ENCODE results near the gene ZNF423. TPM values are rescaled to one million over a fixed set of nuclear protein-coding genes. Genes with fewer than 3 reads are reported as not detected.

Gene ZNF423
- total and polyA plus RNA-seq, 2 experiments from 2014 or later, result 14.9 to 41.8 TPM

DNA sequence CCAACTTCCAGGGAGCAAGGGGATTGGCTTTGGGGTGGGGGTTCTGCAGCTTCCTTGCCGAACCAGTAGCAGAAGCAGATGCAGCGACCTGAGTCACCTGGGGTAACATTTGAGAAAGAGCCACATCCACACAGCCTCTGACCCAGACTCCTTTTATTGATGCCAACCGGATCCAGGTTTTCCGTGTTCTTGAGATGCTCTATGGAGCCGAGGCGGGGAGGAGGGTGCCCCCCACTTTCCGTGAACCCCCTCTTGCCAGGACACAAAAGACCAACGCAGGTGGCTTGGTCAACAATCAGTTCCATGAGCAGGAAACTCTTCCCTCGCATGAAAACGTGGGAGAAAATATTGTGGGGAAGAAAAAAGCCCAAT, 356.5 kb downstream of the ZNF423 start (continued):
- TF ChIP-seq, protein P1, sequence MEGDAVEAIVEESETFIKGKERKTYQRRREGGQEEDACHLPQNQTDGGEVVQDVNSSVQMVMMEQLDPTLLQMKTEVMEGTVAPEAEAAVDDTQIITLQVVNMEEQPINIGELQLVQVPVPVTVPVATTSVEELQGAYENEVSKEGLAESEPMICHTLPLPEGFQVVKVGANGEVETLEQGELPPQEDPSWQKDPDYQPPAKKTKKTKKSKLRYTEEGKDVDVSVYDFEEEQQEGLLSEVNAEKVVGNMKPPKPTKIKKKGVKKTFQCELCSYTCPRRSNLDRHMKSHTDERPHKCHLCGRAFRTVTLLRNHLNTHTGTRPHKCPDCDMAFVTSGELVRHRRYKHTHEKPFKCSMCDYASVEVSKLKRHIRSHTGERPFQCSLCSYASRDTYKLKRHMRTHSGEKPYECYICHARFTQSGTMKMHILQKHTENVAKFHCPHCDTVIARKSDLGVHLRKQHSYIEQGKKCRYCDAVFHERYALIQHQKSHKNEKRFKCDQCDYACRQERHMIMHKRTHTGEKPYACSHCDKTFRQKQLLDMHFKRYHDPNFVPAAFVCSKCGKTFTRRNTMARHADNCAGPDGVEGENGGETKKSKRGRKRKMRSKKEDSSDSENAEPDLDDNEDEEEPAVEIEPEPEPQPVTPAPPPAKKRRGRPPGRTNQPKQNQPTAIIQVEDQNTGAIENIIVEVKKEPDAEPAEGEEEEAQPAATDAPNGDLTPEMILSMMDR (conservative IDR thresholded peaks at IDR 0.05; ENCODE audit: low read depth in 2 of 2), result no peak
- TF ChIP-seq, protein P2, sequence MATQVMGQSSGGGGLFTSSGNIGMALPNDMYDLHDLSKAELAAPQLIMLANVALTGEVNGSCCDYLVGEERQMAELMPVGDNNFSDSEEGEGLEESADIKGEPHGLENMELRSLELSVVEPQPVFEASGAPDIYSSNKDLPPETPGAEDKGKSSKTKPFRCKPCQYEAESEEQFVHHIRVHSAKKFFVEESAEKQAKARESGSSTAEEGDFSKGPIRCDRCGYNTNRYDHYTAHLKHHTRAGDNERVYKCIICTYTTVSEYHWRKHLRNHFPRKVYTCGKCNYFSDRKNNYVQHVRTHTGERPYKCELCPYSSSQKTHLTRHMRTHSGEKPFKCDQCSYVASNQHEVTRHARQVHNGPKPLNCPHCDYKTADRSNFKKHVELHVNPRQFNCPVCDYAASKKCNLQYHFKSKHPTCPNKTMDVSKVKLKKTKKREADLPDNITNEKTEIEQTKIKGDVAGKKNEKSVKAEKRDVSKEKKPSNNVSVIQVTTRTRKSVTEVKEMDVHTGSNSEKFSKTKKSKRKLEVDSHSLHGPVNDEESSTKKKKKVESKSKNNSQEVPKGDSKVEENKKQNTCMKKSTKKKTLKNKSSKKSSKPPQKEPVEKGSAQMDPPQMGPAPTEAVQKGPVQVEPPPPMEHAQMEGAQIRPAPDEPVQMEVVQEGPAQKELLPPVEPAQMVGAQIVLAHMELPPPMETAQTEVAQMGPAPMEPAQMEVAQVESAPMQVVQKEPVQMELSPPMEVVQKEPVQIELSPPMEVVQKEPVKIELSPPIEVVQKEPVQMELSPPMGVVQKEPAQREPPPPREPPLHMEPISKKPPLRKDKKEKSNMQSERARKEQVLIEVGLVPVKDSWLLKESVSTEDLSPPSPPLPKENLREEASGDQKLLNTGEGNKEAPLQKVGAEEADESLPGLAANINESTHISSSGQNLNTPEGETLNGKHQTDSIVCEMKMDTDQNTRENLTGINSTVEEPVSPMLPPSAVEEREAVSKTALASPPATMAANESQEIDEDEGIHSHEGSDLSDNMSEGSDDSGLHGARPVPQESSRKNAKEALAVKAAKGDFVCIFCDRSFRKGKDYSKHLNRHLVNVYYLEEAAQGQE (IDR thresholded peaks at IDR 0.05; ENCODE audit: unreplicated experiment), result no peak
- no peak for TF ChIP-seq STAT1 (IDR thresholded peaks at IDR 0.05; ENCODE audit: unreplicated experiment)
- TF ChIP-seq, protein P3, sequence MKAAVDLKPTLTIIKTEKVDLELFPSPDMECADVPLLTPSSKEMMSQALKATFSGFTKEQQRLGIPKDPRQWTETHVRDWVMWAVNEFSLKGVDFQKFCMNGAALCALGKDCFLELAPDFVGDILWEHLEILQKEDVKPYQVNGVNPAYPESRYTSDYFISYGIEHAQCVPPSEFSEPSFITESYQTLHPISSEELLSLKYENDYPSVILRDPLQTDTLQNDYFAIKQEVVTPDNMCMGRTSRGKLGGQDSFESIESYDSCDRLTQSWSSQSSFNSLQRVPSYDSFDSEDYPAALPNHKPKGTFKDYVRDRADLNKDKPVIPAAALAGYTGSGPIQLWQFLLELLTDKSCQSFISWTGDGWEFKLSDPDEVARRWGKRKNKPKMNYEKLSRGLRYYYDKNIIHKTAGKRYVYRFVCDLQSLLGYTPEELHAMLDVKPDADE (IDR thresholded peaks at IDR 0.05), result no peak
- no peak for TF ChIP-seq EZH2phosphoT487 (IDR thresholded peaks at IDR 0.05; ENCODE audit: unreplicated experiment)
- no peak for TF ChIP-seq POLR2AphosphoS5 (IDR thresholded peaks at IDR 0.05; ENCODE audit: low read depth)
- TF ChIP-seq JUNB (IDR thresholded peaks at IDR 0.05; ENCODE audit: unreplicated experiment), result no peak

DNA sequence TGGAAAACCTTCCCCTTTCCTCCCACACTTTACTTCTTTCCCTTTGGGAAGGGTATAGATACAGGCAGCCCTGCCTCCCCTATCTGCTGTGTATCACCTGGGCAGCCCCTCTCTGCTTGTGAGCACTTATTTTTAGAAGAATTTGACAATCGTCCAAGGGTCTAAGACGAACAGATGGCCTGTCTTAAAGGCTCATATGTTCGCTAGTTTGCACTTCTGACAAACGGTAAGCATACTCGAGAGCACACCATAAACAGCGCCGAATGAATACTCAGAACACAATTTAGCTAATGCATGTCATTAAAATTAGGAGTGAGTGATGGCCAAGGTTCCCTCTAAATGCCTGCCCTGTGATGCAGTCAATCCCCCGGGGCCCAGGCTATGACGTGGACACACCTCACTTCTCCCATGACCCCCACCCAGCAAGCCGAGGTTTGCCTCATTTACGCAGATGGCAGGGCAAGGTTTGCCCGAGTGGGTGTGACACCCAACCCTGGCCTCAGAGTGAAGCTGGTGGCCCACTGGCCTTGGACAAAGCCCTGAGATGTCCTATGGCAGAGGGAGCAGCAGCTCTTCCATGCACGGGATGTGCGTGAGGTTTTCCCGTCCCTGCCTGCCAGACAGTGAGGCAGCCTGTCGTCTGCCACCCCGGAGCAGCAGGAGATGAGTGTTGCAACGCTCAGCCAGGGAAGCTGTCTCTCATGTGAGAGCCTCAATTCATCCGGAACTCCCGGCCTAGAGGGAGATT, 357.1 kb downstream of the ZNF423 start:
- no peak for DNase-seq (ENCODE audit: low spot score)
- H3K36me3 ChIP-seq (ENCODE audit: insufficient read depth), result no peaks in the 10 kb centered on the region

More for the DNA sequence above, 357.1 kb downstream of the ZNF423 start:
- Mint-ChIP-seq H3K4me3 (no peak overlapping the region), H3K9me3 (no peaks in the 10 kb centered on the region), H3K4me1 (peaks cover 8% of the 10 kb centered on the region; the same call in 2 of the 3 replicates), H3K36me3 (ENCODE audit: low read depth) (no peaks in the 10 kb centered on the region; the same call in 2 of the 3 replicates), H3K27me3 (ENCODE audit: insufficient read depth, low read depth, poor library complexity) (peaks cover 3% of the 10 kb centered on the region), H3K27ac (no peak overlapping the region)
- no peaks in the 10 kb centered on the region for H3F3A ChIP-seq (replicated peaks; ENCODE audit: low read depth)
- H3K27ac ChIP-seq (ENCODE audit: low read depth), result no peak overlapping the region
- H3K9me2 ChIP-seq (ENCODE audit: insufficient read depth), result no peaks in the 10 kb centered on the region
- H3K4me1 ChIP-seq (ENCODE audit: insufficient read depth), result no peaks in the 10 kb centered on the region
- no peaks in the 10 kb centered on the region for H4K20me1 ChIP-seq (replicated peaks; ENCODE audit: insufficient read depth)
- no peak overlapping the region for H3K4me2 ChIP-seq
- ATAC-seq, result peak; percentile 24; the same call in 2 of the 3 replicates
- no peaks in the 10 kb centered on the region for H3K27me3 ChIP-seq (ENCODE audit: insufficient read depth)
- H3K79me2 ChIP-seq (replicated peaks; ENCODE audit: insufficient read depth), result no peaks in the 10 kb centered on the region
- TF ChIP-seq, protein P3 (IDR thresholded peaks at IDR 0.05), result no peak
- H2AFZ ChIP-seq, result no peak overlapping the region
- no peak overlapping the region for H3K4me3 ChIP-seq
